Activated CD4-positive, alpha-beta T cell treated with anti-CD3 and anti-CD28 coated beads for 48 hours (primary cell): ENCODE measurements around the gene CHCHD3.

Source experiments
- DNase-seq: peaks from one replicate; pipeline ENCODE4 v3.0.0-alpha.2; 2020

CHCHD3 gene

DNA sequence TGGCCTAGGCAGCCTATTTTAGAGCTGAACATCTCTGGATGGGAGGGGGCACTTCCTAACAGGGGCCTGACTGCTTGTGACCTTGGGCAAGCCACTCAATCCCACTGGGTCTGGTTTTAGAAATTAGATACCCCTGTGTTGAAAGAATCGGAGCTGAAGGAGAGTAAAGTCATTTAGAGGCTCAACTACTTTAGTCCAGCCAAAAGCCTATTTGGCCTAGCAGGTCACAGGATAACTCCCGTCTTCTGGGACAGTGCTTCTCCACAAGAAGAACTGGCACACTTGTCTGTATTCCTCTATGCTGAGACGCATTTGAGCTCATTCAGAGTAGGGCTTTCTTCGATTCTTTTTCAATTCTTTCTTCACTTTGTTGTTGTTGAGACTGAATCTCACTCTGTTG lies 224.2 kb downstream of the CHCHD3 start:
- DNase-seq, result no peak

DNA sequence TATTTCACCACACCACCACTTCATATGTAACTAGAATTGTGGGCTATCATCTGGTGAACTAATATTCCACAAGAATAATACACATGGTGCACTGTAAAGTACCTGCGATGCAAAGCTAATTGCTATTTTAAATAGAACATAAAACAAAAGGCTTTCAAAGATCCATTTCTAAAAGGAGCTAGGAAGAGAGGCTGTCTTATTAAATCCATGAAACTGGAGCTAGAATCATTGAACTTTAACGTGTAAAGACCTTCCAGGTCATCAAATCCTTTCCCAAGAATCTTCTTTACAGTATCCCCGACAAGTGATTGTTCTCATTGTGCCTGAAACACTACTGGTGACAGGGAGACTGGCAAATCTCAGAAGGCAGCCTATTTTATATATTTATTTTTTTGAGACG lies 224.9 kb downstream of the CHCHD3 start:
- no peak for DNase-seq

DNA sequence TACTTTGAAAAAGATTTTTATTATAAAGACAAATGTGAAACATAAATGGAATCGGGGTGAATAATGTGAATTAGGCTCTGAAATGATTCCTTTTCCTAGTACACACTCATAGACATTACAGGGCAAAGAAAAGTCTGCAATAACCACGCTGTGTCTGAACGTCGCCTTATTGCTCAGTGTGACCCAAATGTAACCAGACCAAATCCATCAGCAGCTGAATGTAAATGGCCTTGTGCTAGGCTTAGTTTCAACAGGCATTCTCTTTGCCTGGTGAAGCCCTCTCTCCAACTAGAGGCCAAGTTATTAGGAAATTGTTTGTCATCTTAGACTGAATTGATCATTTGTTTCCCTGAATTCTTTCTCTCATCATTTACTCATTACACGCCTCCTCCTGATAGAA lies 225.5 kb downstream of the CHCHD3 start:
- no peak for DNase-seq

DNA sequence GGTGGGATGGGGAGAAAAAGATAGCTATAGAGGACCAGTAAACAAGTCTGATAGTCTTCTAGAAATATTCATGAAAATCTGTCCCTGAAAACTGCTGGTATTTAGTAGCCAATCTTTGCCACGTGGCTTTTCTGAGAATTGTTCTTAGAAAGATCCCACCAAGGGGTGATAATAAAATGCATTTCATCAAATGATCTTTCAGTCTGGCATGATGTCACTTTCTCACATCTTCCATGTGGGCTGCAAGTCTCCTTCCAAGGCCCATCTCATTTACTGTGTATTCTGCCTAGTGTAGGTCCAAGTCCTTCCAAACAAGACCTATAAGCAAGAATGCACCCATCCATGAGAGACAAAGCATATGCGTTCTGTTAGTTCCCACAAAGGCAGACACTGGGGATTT lies 226.0 kb downstream of the CHCHD3 start:
- DNase-seq, result no peak

DNA sequence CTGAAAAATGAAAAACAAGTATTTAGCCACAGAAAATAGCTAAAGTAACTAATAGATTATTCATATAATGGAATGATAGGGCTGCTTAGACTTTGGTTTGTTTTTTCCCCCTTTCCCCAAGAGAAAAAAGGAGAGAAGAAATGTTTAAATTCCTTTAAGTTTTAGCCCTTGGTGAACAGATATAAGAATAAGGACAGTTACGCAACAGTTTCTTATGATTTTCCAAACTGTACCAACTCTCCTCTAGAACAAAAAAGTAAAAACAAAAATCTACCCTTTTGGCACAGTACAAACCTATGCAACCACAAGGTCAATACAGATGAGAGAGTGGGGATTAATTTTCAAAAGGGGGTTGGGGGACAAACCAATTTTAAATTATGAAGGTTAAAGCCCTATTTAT lies 227.7 kb downstream of the CHCHD3 start:
- DNase-seq, result no peak

GRCh38 chr7:132847376-132847775 lies 234.5 kb downstream of the CHCHD3 start:
- DNase-seq, result no peak

GRCh38 chr7:132846086-132846485 lies 235.8 kb downstream of the CHCHD3 start:
- no peak for DNase-seq

- no peak for DNase-seq
Measured at GRCh38 chr7:132842478-132842877, 239.4 kb downstream of the CHCHD3 start.

GRCh38 chr7:132840199-132840598 lies 241.7 kb downstream of the CHCHD3 start:
- DNase-seq, result no peak

GRCh38 chr7:132838313-132838712 lies 243.6 kb downstream of the CHCHD3 start:
- DNase-seq, result no peak

DNA sequence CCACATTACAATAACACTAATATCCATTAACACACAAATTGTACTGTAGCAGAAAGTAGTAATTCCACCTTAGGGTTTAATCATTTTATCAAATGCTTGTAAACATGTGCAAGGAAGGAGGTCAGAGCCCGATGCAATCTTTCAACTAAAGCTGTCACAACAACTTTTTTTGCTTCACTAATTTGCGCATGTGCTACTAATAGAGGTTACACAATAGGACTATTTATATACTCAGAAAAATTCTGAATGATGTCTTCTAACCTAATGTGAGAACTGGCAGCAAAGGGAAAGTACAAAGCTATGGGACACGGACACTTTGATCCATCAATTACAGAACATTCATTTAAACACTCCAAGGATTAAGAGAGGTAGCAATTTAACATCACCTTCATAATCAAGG lies 244.4 kb downstream of the CHCHD3 start:
- DNase-seq, result no peak

GRCh38 chr7:132836746-132837145 lies 245.1 kb downstream of the CHCHD3 start:
- no peak for DNase-seq

DNA sequence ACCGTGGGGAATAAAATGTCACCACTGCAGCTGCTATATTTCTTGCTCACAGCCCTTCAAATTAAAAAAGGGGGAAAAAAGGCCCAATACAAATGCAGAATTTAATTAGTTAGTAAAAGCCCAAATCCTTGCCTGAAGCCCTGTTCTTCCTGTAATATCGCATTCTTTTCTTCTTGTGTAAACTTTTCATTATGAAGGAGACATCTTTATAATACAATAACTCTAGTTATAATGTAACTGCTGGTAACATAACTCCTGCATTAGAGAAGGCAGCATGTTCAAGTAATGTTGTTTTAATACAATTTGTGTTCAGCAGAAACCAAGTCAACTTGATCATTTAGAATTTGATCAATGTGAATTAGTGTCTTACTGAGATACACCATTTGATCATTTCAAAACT lies 250.9 kb downstream of the CHCHD3 start:
- no peak for DNase-seq

DNA sequence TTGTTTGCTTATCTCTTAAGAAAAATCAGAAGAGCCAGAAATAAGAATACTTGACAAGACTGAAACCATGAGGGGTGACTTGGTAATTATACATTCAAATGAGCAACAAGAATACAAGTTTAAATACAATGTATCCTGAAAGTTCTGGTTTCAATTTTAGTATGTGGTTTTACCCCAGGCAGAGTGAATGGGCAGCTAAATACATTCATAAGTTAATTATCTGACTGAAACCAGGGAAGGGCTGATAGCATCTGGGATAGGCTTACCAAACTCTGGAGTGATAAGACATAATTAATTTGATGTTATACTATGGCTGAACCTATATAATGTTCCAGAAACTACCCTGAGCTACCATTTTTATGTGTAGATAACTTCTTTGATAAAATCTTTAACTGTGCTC lies 253.4 kb downstream of the CHCHD3 start:
- DNase-seq, result no peak

DNA sequence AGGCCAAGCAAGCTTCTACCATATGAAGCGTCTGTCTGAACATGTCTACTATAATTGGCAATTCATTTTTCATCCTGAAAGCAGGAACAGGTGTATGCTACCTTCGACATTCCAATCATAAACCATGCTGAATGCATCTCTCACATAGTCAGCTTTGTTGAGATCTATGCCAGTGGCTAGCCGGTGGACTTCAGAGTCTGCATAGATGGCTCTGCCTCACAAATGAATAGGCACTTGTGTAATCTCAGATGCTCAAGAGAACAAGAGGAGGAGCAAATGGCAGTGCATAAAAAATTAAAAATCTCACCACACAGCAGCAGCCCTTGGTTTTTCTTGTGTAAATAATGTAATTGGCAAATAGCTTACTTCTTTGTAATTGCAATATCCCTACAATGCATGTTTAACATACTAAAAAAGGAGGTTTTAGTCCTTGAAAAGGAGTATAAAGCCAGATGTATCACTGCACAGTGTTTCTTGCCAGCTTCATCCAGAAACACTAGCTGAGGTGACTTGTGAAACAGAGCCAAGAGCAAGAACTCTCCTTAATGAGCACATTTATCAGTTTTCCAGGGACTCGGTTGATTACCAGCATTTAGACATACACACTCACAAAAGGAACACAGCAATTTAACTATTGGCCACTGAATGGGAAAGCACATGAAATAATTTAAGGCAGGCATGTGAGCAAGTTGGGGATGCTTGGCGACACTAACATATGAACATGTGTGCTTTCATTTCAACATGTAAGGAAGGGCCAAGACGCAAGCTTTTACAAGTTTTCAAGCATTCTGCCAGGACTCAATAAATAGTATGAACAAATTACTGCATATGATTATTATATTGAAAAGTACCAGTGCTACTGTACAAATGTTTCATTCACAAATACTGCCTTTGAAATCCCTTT lies 255.7 kb downstream of the CHCHD3 start:
- DNase-seq, result no peak

DNA sequence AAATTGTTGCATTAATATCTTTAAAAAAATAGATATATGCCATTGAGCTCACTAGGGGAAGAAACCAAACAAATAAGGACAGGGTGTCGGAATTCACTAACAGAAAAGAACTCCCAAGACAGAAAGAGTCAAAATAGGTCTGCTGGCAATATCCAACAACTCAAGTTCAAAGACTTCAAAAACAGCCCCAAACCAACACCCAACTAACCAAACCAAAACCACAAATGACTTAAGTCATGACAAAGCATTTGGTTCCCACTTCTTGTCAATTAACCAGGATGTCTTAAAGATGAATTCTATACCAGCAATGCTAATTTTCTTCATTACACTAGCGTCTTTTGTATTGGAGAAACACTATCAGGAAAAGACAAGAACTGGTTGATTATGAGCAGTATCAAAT lies 256.7 kb downstream of the CHCHD3 start:
- no peak for DNase-seq

GRCh38 chr7:132819648-132820047 lies 262.2 kb downstream of the CHCHD3 start:
- no peak for DNase-seq

GRCh38 chr7:132817949-132818348 lies 263.9 kb downstream of the CHCHD3 start:
- DNase-seq, result no peak

GRCh38 chr7:132815696-132816311 lies 266.1 kb downstream of the CHCHD3 start:
- DNase-seq, result no peak

DNA sequence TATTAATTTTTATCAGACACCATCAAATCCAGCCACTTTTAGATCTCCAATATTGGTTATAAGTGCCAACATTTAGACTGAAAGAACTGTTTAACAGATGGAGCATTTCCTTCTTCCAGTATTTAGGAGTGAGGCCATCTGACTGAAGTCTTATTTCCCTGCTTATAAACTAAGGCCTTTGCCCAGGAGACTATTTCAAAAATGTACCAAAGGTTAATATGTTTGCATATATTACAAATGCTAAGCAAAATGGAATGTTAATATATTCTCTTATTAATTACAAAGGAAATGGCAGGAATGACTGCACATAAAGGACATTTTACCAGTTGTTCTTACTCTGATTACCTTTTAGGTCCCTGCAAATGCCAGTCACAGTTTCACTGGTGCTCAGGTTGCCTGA lies 266.8 kb downstream of the CHCHD3 start:
- DNase-seq, result no peak

DNA sequence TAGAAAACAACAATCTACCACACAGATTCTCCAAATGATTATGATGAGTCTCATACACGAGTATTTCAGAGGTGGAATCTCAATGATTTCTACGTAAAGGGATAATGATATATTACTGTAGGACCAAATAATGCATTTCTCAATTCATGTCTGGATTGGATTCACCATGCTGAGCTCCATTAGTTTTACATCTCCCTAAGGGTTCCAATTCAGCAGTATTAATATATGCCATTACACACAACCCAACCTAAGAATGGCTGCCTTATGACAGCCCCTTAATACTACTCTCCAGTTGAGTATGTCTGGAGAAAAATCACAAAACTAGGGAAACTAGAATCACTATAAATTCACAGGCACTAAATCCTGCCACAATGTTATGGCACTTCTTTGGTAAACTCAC lies 271.3 kb downstream of the CHCHD3 start:
- DNase-seq, result no peak

DNA sequence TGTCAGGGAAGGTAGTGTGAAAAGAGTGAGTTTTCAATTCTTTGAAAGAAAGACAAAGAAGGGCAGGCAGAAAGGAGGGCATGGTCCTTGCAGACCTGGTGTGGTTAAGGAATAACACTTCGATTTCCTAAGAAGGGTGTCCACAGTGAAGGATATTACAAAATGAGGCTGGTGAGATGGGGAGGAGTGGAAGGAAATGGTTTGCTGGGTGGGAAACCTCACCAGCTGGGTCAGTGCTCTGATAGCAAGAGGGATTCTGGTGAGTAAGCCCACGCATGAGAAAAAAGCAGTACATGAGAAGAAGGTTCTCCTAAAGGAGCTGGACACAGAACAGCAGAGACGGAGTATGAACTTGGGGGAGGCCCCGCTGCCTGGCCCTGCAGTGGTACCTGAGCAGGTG lies 275.1 kb downstream of the CHCHD3 start:
- DNase-seq, result no peak

GRCh38 chr7:132805766-132806165 lies 276.1 kb downstream of the CHCHD3 start:
- no peak for DNase-seq

GRCh38 chr7:132804849-132805485 lies 276.9 kb downstream of the CHCHD3 start:
- no peak for DNase-seq
